AG04449 (cell line): Measurements from ENCODE around the gene DTX1.

Experiments used
- CTCF ChIA-PET: fragments of 350-600 bp; formaldehyde crosslinking; extraction: SDS; loops from one replicate; lab custom pipeline; 2021; ENCODE audit warnings: antibody characterized with exemption; lab: Yijun Ruan, JAX
- POLR2A ChIA-PET: fragments of 400-600, 350-600 bp; formaldehyde crosslinking; extraction: SDS; loops from one replicate; lab custom pipeline; 2020; ENCODE audit warnings: antibody characterized with exemption, inconsistent platforms; lab: Yijun Ruan, JAX
- DNase-seq: peaks from one replicate; pipeline ENCODE4 v3.0.0-alpha.2; 2010; ENCODE audit warnings: low read depth, low spot score
- H3K4me3 ChIP-seq: 2 replicates; pipeline ENCODE4 v1.5.1; 2011; ENCODE audit warnings: low read depth, mild to moderate bottlenecking, control low read depth, low read length
- TF ChIP-seq, protein P1 (sequence below): IDR thresholded peaks from one replicate; pipeline ENCODE4 v1.5.1; 2011; ENCODE audit warnings: mild to moderate bottlenecking, moderate library complexity, low read length, control low read depth, inconsistent platforms; ENCODE audit not compliant: insufficient read depth; ENCODE audit errors: missing control alignments

Gene DTX1

DNA sequence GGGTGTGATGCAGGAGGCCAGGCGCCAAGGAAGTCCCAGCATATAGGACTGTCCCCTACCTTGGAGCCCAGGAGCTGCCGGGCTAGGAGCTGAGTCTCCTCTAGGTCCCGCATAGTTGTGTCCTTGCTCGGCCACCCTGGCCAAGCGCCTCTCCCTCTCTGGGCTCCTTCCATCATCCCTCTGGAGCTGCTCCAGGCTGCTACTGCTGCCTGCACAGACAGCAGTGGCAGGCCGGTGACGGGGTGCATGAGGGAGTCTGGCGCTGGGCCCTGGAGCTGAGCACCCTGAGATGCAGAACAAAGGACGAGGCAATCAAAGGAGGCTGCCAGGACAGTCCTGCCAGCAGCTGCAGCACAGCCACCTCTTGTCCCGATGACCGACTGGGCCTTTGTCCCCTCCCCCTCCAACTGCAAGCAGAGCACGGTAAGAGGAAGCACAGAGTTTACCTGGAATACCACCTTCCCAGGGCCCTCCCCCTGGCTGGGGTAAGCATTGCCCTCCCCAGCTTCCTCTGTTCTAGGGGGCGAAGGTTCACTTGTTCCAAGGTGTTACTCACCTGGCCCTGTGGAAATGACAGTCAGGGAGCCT is 10.4 kb downstream of the DTX1 start:
- ChIA-PET CTCF (interaction anchor here (3.3 kb wide), 1 partner anchor 18 kb away, joined by 14 read pairs; no protein-coding TSS in a partner anchor), POLR2A (no interaction called here)
- no peak for DNase-seq
- no peak overlapping the region for H3K4me3 ChIP-seq
- TF ChIP-seq, protein P1, sequence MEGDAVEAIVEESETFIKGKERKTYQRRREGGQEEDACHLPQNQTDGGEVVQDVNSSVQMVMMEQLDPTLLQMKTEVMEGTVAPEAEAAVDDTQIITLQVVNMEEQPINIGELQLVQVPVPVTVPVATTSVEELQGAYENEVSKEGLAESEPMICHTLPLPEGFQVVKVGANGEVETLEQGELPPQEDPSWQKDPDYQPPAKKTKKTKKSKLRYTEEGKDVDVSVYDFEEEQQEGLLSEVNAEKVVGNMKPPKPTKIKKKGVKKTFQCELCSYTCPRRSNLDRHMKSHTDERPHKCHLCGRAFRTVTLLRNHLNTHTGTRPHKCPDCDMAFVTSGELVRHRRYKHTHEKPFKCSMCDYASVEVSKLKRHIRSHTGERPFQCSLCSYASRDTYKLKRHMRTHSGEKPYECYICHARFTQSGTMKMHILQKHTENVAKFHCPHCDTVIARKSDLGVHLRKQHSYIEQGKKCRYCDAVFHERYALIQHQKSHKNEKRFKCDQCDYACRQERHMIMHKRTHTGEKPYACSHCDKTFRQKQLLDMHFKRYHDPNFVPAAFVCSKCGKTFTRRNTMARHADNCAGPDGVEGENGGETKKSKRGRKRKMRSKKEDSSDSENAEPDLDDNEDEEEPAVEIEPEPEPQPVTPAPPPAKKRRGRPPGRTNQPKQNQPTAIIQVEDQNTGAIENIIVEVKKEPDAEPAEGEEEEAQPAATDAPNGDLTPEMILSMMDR, result no peak

DNA sequence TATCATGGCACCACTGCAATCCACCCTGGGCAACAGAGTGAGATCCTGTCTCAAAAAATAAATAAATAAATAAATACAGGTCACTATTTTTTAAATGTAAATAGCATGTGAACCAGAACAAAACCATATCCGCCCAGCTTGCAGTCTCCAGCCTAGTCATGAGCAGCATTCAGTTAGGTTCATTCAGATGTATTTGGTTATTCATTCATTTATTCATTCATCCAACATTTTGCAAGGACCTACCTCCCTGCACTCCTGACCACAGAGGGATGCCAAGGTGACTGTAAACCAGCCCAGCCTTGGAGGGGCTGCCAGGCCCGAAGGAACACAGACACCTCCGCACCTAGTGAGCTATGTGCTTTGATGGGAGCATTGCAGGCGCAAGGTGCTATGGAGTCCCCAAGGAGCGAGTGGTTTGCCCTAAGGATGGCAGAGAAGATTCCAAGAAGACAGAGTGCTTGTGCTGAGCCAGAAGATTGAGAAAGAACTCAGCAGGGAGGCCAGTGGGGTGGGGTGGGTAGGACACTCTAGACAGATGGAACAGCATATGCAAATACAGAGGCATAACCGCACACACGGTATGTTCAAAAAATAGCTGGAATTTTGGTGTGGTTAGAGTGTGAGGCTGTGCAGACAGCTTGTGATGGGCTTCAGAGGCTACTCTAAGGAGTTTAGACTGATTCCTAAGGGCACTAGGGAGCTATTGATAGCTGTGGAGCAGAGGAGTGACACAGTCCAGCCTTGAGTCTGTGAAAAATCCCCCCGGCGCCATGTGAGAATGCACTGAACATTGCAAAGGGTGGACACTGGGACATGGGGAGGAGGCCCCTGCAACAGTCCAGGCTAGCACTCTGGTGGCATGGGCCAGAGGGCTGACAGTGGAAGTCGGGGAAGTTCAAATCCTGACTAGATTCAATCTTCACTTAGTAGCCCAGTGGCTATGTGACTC is 11.7 kb downstream of the DTX1 start:
- ChIA-PET POLR2A (no interaction called here), CTCF (interaction anchor here (0.8 kb wide), 1 partner anchor 19 kb away, joined by 3 read pairs; no protein-coding TSS in a partner anchor)
- H3K4me3 ChIP-seq, result no peak overlapping the region
- no peak for DNase-seq
- TF ChIP-seq, protein P1, result no peak

DNA sequence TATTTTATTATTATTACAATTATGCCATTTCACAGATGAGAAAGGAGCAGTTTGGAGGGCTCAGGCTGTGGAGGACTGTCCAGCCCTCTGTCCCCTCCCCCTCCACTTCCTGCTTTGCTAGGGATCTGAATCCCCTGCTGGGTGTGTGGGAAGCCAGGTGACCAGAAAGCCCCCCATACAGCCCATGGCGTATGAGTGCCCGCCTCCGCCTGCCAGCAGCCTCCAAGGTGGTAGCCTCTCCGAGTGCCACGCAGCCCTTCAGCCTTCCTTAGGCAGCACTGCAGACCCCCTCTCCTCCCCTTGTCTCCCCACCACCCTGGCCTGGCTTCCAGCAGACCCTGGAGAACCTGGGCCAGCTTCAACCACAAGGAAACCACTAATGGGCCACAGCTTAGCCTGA is 12.6 kb downstream of the DTX1 start:
- CTCF ChIA-PET, result no interaction called here

DNA sequence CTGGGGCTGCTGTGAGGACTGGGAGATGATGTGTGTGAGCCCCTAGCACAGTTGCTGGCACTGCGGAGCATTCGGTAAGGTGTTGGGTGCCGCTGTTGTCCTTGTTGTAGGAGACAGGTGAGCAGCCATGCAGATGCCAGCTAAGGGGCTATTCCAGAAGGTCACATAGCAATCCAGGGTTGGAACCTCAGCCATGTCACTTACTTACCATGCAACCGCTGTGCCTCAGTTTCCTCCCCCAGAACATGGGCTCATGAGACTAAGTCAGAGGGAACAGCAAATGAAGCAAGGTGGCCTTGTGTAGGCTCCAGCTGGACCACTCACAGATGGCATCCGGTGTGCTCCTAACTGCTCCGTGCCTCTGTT is 13.2 kb downstream of the DTX1 start:
- no peak overlapping the region for H3K4me3 ChIP-seq
- DNase-seq, result no peak
- POLR2A ChIA-PET, result no interaction called here
- CTCF ChIA-PET, result no interaction called here
- TF ChIP-seq, protein P1, result no peak

More for the DNA sequence above, 12.6 kb downstream of the DTX1 start:
- TF ChIP-seq, protein P1, result no peak
- no peak overlapping the region for H3K4me3 ChIP-seq
- DNase-seq, result no peak
- POLR2A ChIA-PET, result no interaction called here

DNA sequence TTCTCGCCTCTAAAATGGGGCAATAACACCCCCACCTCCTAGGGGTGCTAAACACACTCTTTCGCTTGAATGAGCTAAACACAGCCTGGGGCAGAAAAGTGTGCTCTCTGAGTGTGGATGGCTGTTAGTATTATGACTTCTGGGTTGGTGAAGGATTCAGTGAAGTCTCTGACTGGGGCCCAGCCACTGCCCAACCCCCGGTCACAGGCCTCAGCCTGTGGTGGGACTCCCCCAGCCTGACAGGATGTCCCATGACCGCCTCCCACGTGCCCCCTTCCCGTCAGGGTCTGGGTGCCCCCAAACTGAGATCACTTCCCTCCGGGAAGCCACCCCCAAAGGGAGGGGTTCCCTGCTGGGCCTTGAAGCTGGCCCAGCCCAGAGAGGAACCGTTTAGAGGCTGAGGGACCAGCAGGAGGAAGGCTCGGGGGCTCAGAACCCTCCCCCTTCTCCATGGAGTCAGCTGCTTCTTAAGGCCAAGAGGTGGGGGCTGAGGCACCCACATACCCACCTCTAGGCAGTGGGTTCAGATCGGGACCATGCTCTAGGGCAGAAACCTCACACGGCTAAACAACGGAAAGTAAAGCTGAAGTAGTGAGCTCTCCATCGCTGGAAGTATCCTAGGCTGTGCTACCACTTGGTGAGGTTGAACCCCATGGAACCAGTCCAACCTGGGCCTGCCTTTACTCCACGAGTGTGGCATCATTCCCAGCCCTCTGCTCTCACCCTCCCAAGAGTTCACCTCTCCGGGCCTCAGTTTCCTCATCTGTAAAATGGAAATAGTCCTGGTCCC is 13.8 kb downstream of the DTX1 start:
- ChIA-PET POLR2A (no interaction called here), CTCF (no interaction called here)
- no peak overlapping the region for H3K4me3 ChIP-seq
- DNase-seq, result no peak
- TF ChIP-seq, protein P1, result no peak
